Stimulated activated CD8-positive, alpha-beta memory T cell treated with anti-CD3 and anti-CD28 coated beads, Interleukin-15, amount 100 ng/mL, for 24 hours (primary cell): ENCODE data around the gene MAP7.
"Not testable (repeated sequence)": the region's sequence is repeated elsewhere in the genome, so short reads cannot be mapped to it uniquely, and the experiment has no call there.

Source experiments
- DNase-seq: peaks from one replicate; pipeline ENCODE4 v3.0.0-alpha.2; 2020; ENCODE audit warnings: low read depth

Gene MAP7

DNA sequence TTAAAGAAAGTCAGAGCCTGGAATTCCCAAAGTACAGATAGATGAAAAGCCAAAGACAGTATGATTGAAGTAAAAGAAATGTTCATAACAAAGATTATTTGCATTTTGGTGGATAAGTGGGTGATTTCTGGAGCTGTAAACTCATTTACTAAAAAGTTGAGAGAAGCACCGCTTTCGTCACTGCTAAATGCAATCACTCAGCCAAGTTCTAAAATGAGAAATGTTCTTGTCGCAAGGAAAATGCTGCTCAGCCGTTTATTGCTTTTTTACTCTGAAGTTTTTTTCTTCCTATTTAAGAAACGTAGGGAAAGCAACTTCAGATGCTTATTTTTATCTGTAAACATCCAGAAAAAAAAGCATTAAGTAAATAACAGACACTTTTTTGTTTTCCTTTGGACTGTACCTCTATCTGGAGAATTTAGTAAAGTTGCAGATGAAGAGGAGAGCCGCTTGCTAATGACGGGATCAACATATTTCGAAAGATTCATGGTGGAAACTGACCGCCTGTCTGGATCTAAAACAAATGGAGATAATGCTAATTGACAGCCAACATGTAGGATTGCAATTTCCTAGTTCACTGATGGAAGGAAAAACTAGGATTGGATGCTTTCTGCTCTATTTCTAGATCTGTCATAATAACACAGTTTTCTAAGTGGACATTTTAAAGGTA is 166.8 kb downstream of the MAP7 start:
- no peak for DNase-seq

GRCh38 chr6:136382676-136383252 is 167.5 kb downstream of the MAP7 start:
- no peak for DNase-seq

DNA sequence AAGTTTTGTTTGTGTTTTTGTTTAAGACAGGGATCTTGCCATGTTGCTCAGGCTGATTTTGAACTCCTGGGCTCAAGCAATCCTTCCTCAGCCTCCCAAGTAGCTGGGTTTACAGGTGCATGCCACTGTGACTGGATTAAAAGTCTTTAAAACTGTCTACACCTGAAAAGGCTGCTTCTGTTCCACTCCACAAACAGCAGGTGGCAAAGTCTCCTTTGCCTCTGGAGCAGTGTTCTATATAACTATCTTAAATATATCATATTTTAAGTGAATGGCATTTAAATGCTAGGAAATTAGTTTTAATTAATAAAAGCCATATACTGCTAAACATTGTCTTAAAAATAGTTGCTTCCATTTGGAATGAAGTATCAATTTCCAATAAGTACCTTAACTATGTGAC is 171.3 kb downstream of the MAP7 start:
- DNase-seq, result no peak

GRCh38 chr6:136375836-136376235 is 174.4 kb downstream of the MAP7 start:
- DNase-seq, result not testable (repeated sequence)

GRCh38 chr6:136371959-136372358 is 178.3 kb downstream of the MAP7 start:
- DNase-seq, result no peak

- DNase-seq, result no peak
These were observed 179.1 kb downstream of the MAP7 start for GRCh38 chr6:136370988-136371728.

DNA sequence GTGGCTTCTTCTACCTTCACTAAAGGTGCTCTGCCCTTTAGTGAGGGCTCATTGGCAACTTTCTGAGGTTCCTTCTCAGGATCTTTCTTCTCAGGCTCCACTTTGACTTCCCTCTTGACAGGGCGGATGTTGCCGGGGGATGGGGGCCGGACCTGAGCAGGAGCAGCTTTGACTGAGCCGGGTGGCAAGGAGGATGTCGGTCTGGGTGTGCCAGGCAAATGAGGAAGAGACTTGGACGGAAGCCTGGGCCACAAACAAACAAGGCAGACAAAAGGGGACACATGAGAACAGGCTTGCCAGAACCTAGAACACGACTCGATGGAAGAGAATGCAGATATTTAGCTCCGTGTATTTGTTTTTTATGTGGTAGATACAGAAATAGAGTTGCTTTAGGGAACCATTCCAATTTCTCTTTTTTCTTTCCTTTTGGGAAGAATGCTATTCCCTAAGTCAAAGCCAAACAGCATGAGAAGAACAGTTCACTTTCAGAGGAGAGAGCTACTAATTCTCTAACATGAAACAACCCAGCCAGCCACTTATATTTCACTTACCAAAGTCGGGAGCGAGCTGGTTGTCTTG is 184.4 kb downstream of the MAP7 start:
- DNase-seq, result no peak

DNA sequence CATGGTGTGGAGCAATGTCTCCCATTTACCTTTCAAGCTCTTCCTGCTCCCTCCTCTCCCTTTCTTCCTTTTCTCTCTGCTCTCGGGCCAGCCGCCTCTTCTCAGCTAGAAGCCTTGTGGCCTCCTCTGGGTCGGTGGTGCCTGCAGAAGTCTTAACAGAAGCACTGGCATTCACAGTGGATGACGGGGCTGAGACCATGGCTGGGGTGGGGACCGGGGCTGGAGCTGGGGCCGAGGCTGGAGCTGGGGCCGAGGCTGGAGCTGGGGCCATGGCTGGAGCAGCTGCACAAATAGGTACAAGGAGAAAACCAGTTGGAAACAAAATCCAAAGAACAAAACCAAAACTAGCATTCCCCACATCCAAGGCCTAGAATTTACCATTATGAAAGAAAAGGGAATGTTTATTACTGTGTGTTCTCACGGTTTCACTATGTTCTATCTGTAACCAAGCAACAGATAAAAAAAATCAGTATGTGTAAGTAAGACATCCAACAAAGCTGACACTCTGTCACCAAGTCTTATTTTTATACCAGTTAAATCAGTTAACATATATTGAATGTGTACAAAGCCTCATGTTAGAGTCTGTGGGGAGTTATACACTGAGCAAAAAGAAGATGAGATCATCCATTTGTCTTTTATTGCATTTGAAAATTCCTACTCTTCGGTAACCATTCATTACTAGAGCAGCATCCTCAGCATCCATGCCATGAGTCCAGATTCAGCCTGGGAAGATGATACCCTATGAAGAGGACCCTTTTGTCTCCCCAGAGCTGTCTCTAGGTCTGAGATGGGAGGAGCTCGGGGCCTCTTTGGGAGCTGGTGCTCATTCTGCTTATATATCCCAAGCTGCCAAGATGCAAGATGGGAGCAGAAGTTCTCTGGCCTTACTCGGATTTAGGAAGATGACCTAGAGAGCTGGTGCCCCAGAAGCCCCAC is 187.5 kb downstream of the MAP7 start:
- no peak for DNase-seq

DNA sequence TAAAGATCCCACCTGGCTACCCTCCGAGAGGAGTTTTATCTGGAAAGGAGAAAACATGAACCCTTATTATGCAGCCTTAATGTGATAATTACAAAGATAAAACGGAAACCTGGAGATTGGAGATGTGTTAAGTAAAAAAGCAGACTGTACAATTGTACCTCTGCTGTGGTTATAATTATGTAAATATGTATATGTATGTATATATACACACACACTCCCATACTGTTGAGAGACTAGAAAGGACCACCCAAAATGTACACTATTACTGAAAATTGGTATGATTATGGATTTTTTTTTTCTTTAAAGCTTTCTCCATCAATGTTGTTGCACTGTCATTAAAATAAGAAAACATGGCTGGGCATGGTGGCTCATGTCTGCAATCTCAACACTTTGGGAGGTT is 188.4 kb downstream of the MAP7 start:
- no peak for DNase-seq

DNA sequence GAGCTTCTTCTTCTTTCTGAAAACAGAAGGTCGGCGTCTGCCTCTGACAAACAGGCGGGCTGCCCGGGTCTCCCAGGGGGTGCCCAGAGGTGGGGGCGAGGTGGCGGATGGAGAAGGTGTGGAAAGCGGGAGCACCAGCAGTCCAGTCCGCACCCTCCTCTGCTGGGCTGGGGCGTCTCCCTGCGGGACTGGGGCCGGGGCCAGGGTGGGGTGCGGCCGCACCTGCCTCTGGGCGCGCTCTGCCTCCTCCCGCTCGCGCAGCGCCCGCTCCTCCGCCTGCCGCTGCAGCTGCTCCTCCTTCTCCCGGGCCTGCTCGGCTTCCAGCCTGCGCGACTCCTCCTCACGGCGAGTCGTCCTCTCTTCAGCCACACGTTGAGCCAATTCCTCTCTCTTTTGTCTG is 189.4 kb downstream of the MAP7 start:
- no peak for DNase-seq

DNA sequence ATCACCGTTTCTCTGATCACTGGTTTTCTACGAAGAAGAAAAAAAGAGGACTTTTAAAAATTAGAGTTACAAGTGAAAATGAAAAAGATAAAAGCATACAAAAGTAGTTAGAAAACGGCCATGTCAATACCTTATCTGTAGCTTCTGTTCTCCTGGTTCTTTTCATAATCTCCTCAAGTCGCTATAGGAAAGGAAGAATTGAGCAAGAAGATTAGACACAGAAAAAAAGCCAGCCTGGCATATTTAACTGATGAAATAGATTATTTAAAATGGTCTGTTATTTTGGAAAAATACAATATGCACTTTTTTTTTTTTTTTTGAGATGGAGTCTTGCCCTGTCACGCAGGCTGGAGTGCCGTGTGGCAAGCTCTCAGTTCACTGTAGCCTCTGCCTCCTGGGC is 190.4 kb downstream of the MAP7 start:
- DNase-seq, result no peak

DNA sequence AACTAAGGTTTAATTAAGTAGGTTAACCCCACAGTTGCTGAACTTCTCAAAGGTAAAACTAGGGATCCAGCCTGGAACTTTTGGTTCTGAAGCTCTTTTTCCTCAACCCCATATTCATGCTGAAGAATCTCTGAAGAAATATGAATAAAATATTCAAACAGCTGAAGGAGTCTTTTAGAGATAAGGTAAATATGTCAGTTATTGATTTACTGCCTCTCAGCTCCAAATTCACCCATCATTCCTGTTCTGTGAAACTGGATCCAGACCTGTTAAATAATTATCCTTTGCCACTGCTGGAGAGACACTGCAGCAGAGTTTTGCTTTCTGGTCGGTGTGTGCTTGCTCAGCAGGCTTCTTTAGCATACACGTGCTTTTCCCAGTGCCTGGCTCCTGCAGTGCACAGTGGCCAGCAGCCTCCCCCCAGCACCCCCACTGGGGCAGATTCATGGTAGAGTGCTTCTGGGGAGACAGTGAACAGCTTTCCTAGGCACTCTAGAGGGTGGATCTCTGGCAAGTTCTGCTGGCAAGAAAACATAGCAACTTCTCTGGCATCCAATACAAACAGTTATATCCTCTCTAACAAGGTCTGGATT is 198.6 kb downstream of the MAP7 start:
- DNase-seq, result no peak

DNA sequence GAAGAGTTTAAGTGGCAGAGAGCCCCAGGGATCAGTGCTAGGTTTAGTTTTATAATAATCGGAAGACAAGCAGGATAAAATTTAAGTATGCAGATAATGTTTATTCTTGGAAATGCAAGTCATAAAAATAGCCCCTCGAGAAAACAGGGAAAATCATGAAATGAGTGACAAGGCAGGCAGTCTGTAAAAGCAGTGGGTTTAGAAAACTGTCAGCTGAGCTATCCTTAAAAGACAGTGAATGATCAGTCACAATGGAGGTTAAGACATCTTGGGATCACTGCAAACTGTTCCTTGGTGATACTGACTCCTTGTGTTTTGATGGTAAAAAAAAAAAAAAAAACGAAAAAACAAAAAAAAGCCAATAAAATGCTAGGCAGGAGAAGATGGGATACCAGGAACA is 199.3 kb downstream of the MAP7 start:
- DNase-seq, result no peak

GRCh38 chr6:136347847-136348246 is 202.4 kb downstream of the MAP7 start:
- DNase-seq, result no peak

- no peak for DNase-seq
These were observed 205.1 kb downstream of the MAP7 start for GRCh38 chr6:136345145-136345544.

- DNase-seq, result no peak
These were observed 205.8 kb downstream of the MAP7 start for GRCh38 chr6:136344420-136344819.

DNA sequence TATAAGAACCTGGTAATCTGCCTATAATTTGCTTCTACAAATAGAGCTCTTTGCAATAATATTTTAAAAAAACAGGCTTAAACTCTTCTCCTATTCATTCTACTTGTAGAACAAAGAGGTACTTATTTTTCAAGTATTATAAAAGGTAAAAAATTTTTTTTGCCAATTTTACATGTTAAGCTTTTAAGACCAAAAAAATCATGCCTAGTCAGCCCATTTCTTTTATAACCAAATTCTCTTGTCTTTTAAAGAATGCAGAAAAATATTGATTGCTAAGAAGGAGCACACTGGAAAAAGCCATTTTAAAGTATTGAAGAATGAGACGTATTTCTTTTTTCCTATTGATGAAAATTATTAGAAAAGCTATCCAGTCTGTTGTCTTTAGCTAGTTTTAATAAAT is 206.5 kb downstream of the MAP7 start:
- DNase-seq, result no peak

- no peak for DNase-seq
These were observed 206.9 kb downstream of the MAP7 start for GRCh38 chr6:136343275-136343674.

DNA sequence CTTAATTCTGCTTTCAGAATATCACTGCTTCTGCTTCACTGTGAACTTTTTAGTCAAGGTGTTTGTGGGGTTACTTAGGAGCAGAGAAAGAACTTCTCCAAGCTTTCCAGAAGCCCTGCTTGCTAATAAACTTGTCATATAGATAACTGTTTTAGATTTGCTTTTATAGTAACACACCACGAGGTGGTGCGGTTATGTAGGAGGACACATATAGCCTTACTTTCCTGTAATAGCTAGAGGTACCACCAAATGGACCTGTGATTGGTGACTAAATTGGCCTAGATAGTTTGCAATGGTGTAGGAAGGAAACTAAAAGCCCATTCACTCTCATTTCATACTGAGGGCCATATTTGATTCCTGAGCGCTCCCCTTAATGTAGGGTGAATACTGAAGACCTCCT is 208.3 kb downstream of the MAP7 start:
- DNase-seq, result no peak

DNA sequence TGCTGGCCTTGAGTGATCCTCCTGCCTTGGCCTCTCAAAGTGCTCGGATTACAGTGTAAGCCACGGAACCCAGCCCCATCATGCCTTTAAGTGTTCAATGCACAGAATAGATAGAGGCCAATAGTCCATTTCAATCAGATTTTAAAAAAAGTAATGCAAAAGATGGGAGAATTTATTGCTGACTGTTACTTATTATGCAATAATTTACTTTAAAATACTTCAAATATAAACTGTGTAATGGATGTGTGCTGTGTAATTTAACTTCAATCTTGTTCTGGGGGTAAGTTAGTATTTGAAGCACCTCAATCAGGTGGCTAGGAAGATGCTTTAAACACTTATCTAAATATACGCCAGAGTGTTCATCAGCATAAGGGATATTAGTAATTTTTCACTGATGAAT is 208.9 kb downstream of the MAP7 start:
- no peak for DNase-seq

DNA sequence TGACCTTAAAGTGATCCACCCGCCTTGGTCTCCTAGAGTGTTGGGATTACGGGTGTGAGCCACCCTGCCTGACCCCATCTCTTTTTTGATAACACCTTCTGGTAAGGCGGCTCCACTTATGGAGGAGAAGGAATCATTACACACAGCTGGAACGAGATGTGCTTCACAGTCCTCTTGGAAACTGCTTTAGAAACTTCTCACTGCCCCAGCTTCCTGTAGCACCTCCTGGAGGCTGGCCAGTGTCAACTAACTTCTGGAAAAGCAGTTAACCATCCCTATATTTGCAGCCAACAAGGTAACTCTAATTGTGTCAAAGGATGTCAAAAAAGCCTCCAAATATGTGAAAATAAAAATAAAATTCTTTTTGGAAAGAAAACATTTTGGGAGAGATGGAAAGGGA is 211.7 kb downstream of the MAP7 start:
- DNase-seq, result no peak

- no peak for DNase-seq
These were observed 212.6 kb downstream of the MAP7 start for GRCh38 chr6:136337606-136338005.
